ENCODE measurements around the gene TBP.
A peak's percentile ranks its signal among the peaks of the same experiment; 100 is the strongest.

TBP gene

DNA sequence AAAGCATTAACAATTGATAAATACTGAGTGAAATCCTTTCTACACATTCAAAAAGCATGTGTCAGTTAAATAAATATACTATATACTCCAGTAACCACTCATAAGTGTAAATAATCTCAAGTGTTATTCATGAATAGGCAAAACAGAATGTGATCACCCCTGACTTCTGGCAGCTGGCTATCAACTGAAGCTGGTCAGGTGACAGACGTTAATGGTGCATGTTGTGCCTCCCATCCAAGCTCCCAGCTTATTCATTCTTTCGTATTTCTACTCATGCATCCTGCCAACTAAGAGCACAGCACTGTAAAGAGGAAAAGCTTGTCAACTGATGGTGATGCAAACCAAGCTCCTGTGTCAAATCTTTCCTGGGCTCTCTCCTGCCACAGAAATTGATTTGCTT, 8.8 kb upstream of the TBP start:
- peaks cover 0 to 6% of the 10 kb centered on the region in 2 experiments for H3K4me1 ChIP-seq (ENCODE audit: control insufficient read depth in 1 of 2, insufficient read depth in 2 of 2, low read length in 2 of 2)
- no peak overlapping the region for H2BK12ac ChIP-seq (ENCODE audit: low read length)
- H3K4ac ChIP-seq (ENCODE audit: low read depth, low read length) = no peak overlapping the region
- no peak overlapping the region for H3K18ac ChIP-seq (ENCODE audit: low read length)
- no peak overlapping the region for H2AFZ ChIP-seq (ENCODE audit: insufficient read depth, low read length, poor library complexity)
- H2BK120ac ChIP-seq (ENCODE audit: insufficient read depth, low read length, poor library complexity) = no peak overlapping the region
- no peaks in the 10 kb centered on the region for H3K9me3 ChIP-seq (ENCODE audit: insufficient read depth, low read depth, low read length)
- no peak overlapping the region for H4K8ac ChIP-seq (ENCODE audit: low read depth, low read length)
- no peaks in the 10 kb centered on the region for H3K27me3 ChIP-seq (ENCODE audit: insufficient read depth, low read length)
- no peak overlapping the region for H3K14ac ChIP-seq (ENCODE audit: low read length)
- H4K12ac ChIP-seq (ENCODE audit: low read depth, low read length) = no peak overlapping the region
- H2BK5ac ChIP-seq (ENCODE audit: low read depth, low read length, poor library complexity) = no peak overlapping the region
- DNase-seq = no peak
- no peak overlapping the region for H3K27ac ChIP-seq (ENCODE audit: low read depth, low read length)
- H3K36me3 ChIP-seq (ENCODE audit: control insufficient read depth in 1 of 2, insufficient read depth in 2 of 2, low read length in 2 of 2) = peaks cover 18 to 41% of the 10 kb centered on the region in 2 experiments
- no peak overlapping the region for H3K4me3 ChIP-seq (ENCODE audit: low read depth, low read length)
- H3K79me1 ChIP-seq (ENCODE audit: low read length) = no peaks in the 10 kb centered on the region
- H3K9ac ChIP-seq (ENCODE audit: low read length) = no peak overlapping the region
- H3K4me2 ChIP-seq (ENCODE audit: low read length) = no peak overlapping the region
- no CpG with 5 or more reads among the region's 2 CpGs for WGBS (ENCODE audit: extremely low coverage, insufficient coverage, insufficient read length)
- H3K23ac ChIP-seq (ENCODE audit: low read length) = no peak overlapping the region
- no peak overlapping the region for H4K91ac ChIP-seq (ENCODE audit: low read depth, low read length)
- H2AK5ac ChIP-seq (ENCODE audit: low read length) = no peak overlapping the region
- H3K79me2 ChIP-seq (ENCODE audit: control insufficient read depth, insufficient read depth, low read length, poor library complexity) = no peaks in the 10 kb centered on the region

DNA sequence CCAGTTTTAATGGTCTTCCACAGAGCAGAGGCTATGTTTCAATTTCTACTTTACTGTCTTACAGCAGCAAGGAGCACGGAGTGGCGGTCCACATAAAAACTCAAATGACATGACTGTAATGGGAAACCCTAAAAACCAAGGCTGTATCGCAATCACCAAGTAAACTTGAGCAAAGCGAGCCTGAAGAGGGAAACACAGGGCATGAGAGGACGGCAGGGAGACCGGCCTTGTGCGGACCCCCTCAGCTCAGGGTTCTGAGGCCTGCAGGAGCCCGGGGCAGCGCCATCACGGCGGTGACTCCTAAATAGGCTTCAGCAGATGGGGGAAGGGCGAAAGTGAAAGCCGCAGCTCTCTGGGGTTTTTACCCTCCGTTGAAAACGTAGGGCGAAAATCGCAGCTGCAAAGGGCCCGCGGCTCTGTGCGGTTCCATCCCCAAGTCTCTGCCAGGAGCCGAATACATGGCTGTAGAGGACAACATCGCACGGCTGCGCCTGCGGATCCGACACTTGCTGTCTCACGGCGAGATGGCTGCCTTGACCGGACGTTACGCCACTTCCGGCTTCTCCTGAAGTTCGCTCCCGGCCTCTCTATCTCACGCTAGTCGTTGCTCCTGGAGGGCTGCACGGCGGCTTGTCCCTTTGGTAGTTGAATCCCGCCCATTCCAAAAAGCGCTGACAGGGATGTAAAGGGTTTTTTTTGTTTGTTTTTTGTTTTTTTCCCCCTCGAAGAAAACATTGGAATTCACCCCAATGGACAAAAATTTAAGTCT, 1.2 kb upstream of the TBP start, which contains the start of gene PSMB1:
Gene PSMB1, minus strand, starts transcription at position 543 of the 769 bp plus-strand sequence. Its CDS starts 65 bp downstream, at position 478.
- H3K9me3 ChIP-seq (ENCODE audit: insufficient read depth, low read depth, low read length) = no peaks in the 10 kb centered on the region
- H3K9ac ChIP-seq (ENCODE audit: low read length) = peak within 1 kb of the TSS; percentile 90
- H3K23ac ChIP-seq (ENCODE audit: low read length) = no peak within 1 kb of the TSS
- peak within 1 kb of the TSS; percentile 99 for H3K4me2 ChIP-seq (ENCODE audit: low read length)
- peak; percentile 95 to 96 for DNase-seq
- peak within 1 kb of the TSS; percentile 40 for H3K18ac ChIP-seq (ENCODE audit: low read length)
- peak within 1 kb of the TSS; percentile 89 for H4K91ac ChIP-seq (ENCODE audit: low read depth, low read length)
- peak within 1 kb of the TSS; percentile 87 for H2AFZ ChIP-seq (ENCODE audit: insufficient read depth, low read length, poor library complexity)
- peaks cover 1 to 6% of the 10 kb centered on the region in 2 experiments for H3K36me3 ChIP-seq (ENCODE audit: control insufficient read depth in 1 of 2, insufficient read depth in 2 of 2, low read length in 2 of 2)
- peak within 1 kb of the TSS; percentile 66 for H2BK5ac ChIP-seq (ENCODE audit: low read depth, low read length, poor library complexity)
- no CpG with 5 or more reads among the region's 41 CpGs for WGBS (ENCODE audit: extremely low coverage, insufficient coverage, insufficient read length)
- peak within 1 kb of the TSS; percentile 97 for H3K4ac ChIP-seq (ENCODE audit: low read depth, low read length)
- peak within 1 kb of the TSS; percentile 81 for H3K27ac ChIP-seq (ENCODE audit: low read depth, low read length)
- H4K8ac ChIP-seq (ENCODE audit: low read depth, low read length) = peak within 1 kb of the TSS; percentile 75
- peak within 1 kb of the TSS; percentile 62 for H3K14ac ChIP-seq (ENCODE audit: low read length)
- no peak within 1 kb of the TSS for H2BK12ac ChIP-seq (ENCODE audit: low read length)
- H4K12ac ChIP-seq (ENCODE audit: low read depth, low read length) = peak within 1 kb of the TSS; percentile 61
- no peaks in the 10 kb centered on the region for H3K27me3 ChIP-seq (ENCODE audit: insufficient read depth, low read length)
- peak within 1 kb of the TSS; percentile 92 for H3K4me3 ChIP-seq (ENCODE audit: low read depth, low read length)
- peak within 1 kb of the TSS; percentile 40 for H2BK120ac ChIP-seq (ENCODE audit: insufficient read depth, low read length, poor library complexity)
- peak within 1 kb of the TSS; percentile 57 for H2AK5ac ChIP-seq (ENCODE audit: low read length)
- H3K79me2 ChIP-seq (ENCODE audit: control insufficient read depth, insufficient read depth, low read length, poor library complexity) = peaks cover 14% of the 10 kb centered on the region
- peaks cover 2 to 5% of the 10 kb centered on the region in 2 experiments for H3K4me1 ChIP-seq (ENCODE audit: control insufficient read depth in 1 of 2, insufficient read depth in 2 of 2, low read length in 2 of 2)
- H3K79me1 ChIP-seq (ENCODE audit: low read length) = peaks cover 9% of the 10 kb centered on the region

DNA sequence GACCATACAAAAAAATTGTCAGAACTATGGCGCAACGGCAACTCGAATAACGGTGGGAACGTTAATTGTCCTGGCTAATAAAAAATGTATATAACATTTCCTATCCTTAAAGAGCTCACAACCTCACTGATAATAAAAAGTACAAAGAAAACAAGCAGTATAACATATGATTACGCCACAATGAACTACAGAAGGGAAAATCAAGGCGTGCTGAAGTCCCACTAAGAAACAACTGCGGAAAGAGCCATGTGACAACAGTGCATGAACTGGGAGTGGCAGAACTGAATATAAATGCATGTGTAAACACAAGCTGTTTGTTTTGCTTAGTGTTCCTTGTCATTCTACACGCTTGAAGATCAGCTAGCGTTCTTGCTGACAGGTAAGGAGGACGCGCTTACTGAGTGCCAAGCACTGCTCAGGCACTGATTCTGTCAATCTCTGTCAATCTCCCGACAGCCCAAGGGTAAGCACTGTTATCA, 596 bp upstream of the TBP start:
- no CpG with 5 or more reads among the region's 13 CpGs for WGBS (ENCODE audit: extremely low coverage, insufficient coverage, insufficient read length)
- Histone ChIP-seq H3K4me2 (ENCODE audit: low read length) (peak overlapping the region; percentile 99), H2BK12ac (ENCODE audit: low read length) (no peak overlapping the region), H3K18ac (ENCODE audit: low read length) (no peak overlapping the region), H3K36me3 (ENCODE audit: control insufficient read depth in 1 of 2, insufficient read depth in 2 of 2, low read length in 2 of 2) (peaks cover 1 to 3% of the 10 kb centered on the region in 2 experiments), H3K9ac (ENCODE audit: low read length) (peak overlapping the region; percentile 16), H2BK120ac (ENCODE audit: insufficient read depth, low read length, poor library complexity) (no peak overlapping the region), H3K4me3 (ENCODE audit: low read depth, low read length) (peak overlapping the region; percentile 68), H3K14ac (ENCODE audit: low read length) (no peak overlapping the region), H3K4ac (ENCODE audit: low read depth, low read length) (no peak overlapping the region), H2AFZ (ENCODE audit: insufficient read depth, low read length, poor library complexity) (peak overlapping the region; percentile 87), H3K27me3 (ENCODE audit: insufficient read depth, low read length) (no peaks in the 10 kb centered on the region), H4K8ac (ENCODE audit: low read depth, low read length) (peak overlapping the region; percentile 68), H3K79me2 (ENCODE audit: control insufficient read depth, insufficient read depth, low read length, poor library complexity) (peaks cover 14% of the 10 kb centered on the region), H3K4me1 (ENCODE audit: control insufficient read depth in 1 of 2, insufficient read depth in 2 of 2, low read length in 2 of 2) (peaks cover 2 to 5% of the 10 kb centered on the region in 2 experiments), H2BK5ac (ENCODE audit: low read depth, low read length, poor library complexity) (peak overlapping the region; percentile 12), H3K79me1 (ENCODE audit: low read length) (peaks cover 9% of the 10 kb centered on the region), H2AK5ac (ENCODE audit: low read length) (no peak overlapping the region), H3K27ac (ENCODE audit: low read depth, low read length) (no peak overlapping the region), H3K9me3 (ENCODE audit: insufficient read depth, low read depth, low read length) (no peaks in the 10 kb centered on the region), H4K12ac (ENCODE audit: low read depth, low read length) (peak overlapping the region; percentile 17), H3K23ac (ENCODE audit: low read length) (no peak overlapping the region), H4K91ac (ENCODE audit: low read depth, low read length) (no peak overlapping the region)
- peak; percentile 46 to 66 for DNase-seq

DNA sequence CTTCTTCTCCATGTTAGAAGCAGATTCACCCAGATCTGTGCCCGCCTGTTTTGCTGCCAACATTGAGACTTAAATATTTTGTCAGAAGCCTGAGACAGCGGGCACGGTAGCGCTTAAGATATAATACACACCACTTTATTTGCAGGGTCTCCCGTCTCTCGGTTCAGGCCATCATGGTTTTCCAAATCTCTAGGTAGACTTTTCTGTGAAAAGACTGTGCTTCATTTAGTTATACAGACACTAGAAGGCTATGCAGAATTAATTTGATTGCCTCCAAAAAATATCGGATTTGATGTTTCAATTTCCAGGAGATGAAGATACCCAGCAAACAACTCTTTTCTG, 598 bp downstream of the TBP start:
- Histone ChIP-seq H3K79me2 (ENCODE audit: control insufficient read depth, insufficient read depth, low read length, poor library complexity) (peaks cover 14% of the 10 kb centered on the region), H4K8ac (ENCODE audit: low read depth, low read length) (peak overlapping the region; percentile 86), H2BK12ac (ENCODE audit: low read length) (no peak overlapping the region), H3K9ac (ENCODE audit: low read length) (peak overlapping the region; percentile 97), H2BK120ac (ENCODE audit: insufficient read depth, low read length, poor library complexity) (no peak overlapping the region), H3K14ac (ENCODE audit: low read length) (peak overlapping the region; percentile 25), H4K12ac (ENCODE audit: low read depth, low read length) (peak overlapping the region; percentile 31), H4K91ac (ENCODE audit: low read depth, low read length) (peak overlapping the region; percentile 85), H3K27me3 (ENCODE audit: insufficient read depth, low read length) (no peaks in the 10 kb centered on the region), H3K27ac (ENCODE audit: low read depth, low read length) (no peak overlapping the region), H3K4me3 (ENCODE audit: low read depth, low read length) (peak overlapping the region; percentile 93), H3K79me1 (ENCODE audit: low read length) (peaks cover 9% of the 10 kb centered on the region), H3K4me1 (ENCODE audit: control insufficient read depth in 1 of 2, insufficient read depth in 2 of 2, low read length in 2 of 2) (peaks cover 2 to 5% of the 10 kb centered on the region in 2 experiments), H2AFZ (ENCODE audit: insufficient read depth, low read length, poor library complexity) (peak overlapping the region; percentile 19), H3K4ac (ENCODE audit: low read depth, low read length) (peak overlapping the region; percentile 97), H3K36me3 (ENCODE audit: control insufficient read depth in 1 of 2, insufficient read depth in 2 of 2, low read length in 2 of 2) (peaks cover 1 to 2% of the 10 kb centered on the region in 2 experiments), H3K23ac (ENCODE audit: low read length) (no peak overlapping the region), H3K9me3 (ENCODE audit: insufficient read depth, low read depth, low read length) (no peaks in the 10 kb centered on the region), H2AK5ac (ENCODE audit: low read length) (peak overlapping the region; percentile 20), H3K4me2 (ENCODE audit: low read length) (peak overlapping the region; percentile 93), H3K18ac (ENCODE audit: low read length) (peak overlapping the region; percentile 75), H2BK5ac (ENCODE audit: low read depth, low read length, poor library complexity) (peak overlapping the region; percentile 34)
- DNase-seq = no peak
- no CpG with 5 or more reads among the region's 7 CpGs for WGBS (ENCODE audit: extremely low coverage, insufficient coverage, insufficient read length)
